AML-193 (cell line): ENCODE data around the gene MCM6.

Experiments
- DNase-seq, 2 experiments: peaks; one replicate each; lab custom pipeline; 2025; lab: John Stamatoyannopoulos, UW

Gene MCM6

GRCh38 chr2:135863233-135863632 is 13.0 kb downstream of the MCM6 start:
- no peak for DNase-seq

- DNase-seq: no peak
These were observed 13.5 kb downstream of the MCM6 start for GRCh38 chr2:135862718-135863117.

GRCh38 chr2:135853401-135853800 is 22.8 kb downstream of the MCM6 start:
- no peak for DNase-seq

GRCh38 chr2:135851858-135852257 is 24.4 kb downstream of the MCM6 start:
- no peak for DNase-seq

- DNase-seq: no peak
These were observed 25.2 kb downstream of the MCM6 start for GRCh38 chr2:135850892-135851668.

- no peak for DNase-seq
These were observed 27.2 kb downstream of the MCM6 start for GRCh38 chr2:135849087-135849486.

- no peak for DNase-seq
These were observed 30.2 kb downstream of the MCM6 start for GRCh38 chr2:135845997-135846396.

- DNase-seq: no peak
These were observed 31.0 kb downstream of the MCM6 start for GRCh38 chr2:135845257-135845656.

GRCh38 chr2:135844301-135844895 is 31.8 kb downstream of the MCM6 start:
- no peak for DNase-seq

- DNase-seq: no peak
These were observed 32.6 kb downstream of the MCM6 start for GRCh38 chr2:135843671-135844070.

- DNase-seq: no peak
These were observed 35.6 kb downstream of the MCM6 start for GRCh38 chr2:135840601-135841000.

GRCh38 chr2:135839713-135840112 is 36.5 kb downstream of the MCM6 start:
- DNase-seq: no peak

- no peak for DNase-seq
These were observed 37.7 kb downstream of the MCM6 start for GRCh38 chr2:135838502-135838901.

GRCh38 chr2:135836596-135837270 is 39.5 kb downstream of the MCM6 start, which contains the start of gene LCT:
LCT (minus strand) TSS chr2:135837184; CDS start chr2:135837169, 15 bp downstream.
- DNase-seq: no peak

GRCh38 chr2:135832891-135833290 is 43.4 kb downstream of the MCM6 start:
- DNase-seq: no peak

- DNase-seq: no peak
These were observed 44.9 kb downstream of the MCM6 start for GRCh38 chr2:135831180-135831812.

- DNase-seq: no peak
These were observed 46.7 kb downstream of the MCM6 start for GRCh38 chr2:135829378-135830135.

GRCh38 chr2:135826544-135826943 is 49.7 kb downstream of the MCM6 start:
- no peak for DNase-seq

- no peak for DNase-seq
These were observed 50.6 kb downstream of the MCM6 start for GRCh38 chr2:135825550-135826176.

- DNase-seq: no peak
These were observed 51.1 kb downstream of the MCM6 start for GRCh38 chr2:135825131-135825530.

GRCh38 chr2:135822855-135823254 is 53.4 kb downstream of the MCM6 start:
- no peak for DNase-seq
